ENCODE measurements around the gene ATP6V1G3. TPM values are rescaled to one million over a fixed set of nuclear protein-coding genes. Genes with fewer than 3 reads are reported as not detected.

ATP6V1G3 gene
- total and polyA plus RNA-seq, 2 of the 4 experiments (the other 2 are of a cell fraction), result not detected

DNA sequence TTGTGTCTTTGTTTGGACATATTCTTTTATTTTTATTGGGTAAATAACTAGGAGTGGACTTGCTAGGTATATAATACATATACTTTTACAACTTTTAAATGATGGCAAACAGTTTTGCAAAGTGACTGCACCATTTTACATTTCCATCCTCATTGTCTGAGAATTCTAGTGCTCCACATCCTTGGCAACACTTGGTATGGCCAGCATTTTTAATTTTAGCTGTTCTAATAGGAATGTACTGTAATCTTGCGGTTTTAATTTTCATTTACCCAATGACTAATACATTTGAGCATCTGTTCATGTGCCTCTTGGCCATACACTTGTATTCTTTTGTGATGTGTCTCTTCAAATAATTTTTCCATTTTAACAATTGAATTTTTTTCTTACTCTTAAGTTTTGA, 37.0 kb upstream of the ATP6V1G3 start:
- Histone ChIP-seq H3K4me1 (ENCODE audit: control insufficient read depth, insufficient read depth, low read length) (no peaks in the 10 kb centered on the region), H3K27me3 (ENCODE audit: control insufficient read depth, insufficient read depth, low read length) (no peaks in the 10 kb centered on the region), H2BK20ac (ENCODE audit: low read depth, low read length) (no peak overlapping the region), H2AK5ac (ENCODE audit: low read depth, low read length) (no peak overlapping the region), H2BK15ac (ENCODE audit: low read depth, low read length) (no peak overlapping the region), H3K4ac (ENCODE audit: low read depth, low read length) (no peak overlapping the region), H3K4me3 (ENCODE audit: insufficient read depth, low read depth, low read length) (no peak overlapping the region), H3K9ac (ENCODE audit: low read depth, low read length) (no peak overlapping the region), H2BK120ac (ENCODE audit: low read depth, low read length) (no peak overlapping the region), H3K27ac (ENCODE audit: insufficient read depth, low read length) (no peak overlapping the region), H3K9me3 (ENCODE audit: control insufficient read depth, insufficient read depth, low read length) (no peaks in the 10 kb centered on the region), H3K9me1 (ENCODE audit: insufficient read depth, low read length) (no peaks in the 10 kb centered on the region; the same call in 1 of the 2 replicates), H3K18ac (ENCODE audit: low read depth, low read length) (no peak overlapping the region), H4K5ac (ENCODE audit: low read depth, low read length) (no peak overlapping the region), H2AFZ (replicated peaks; ENCODE audit: low read length, poor library complexity) (no peak overlapping the region), H3K23ac (ENCODE audit: low read depth, low read length) (no peak overlapping the region), H2AK9ac (replicated peaks; ENCODE audit: low read depth, low read length, poor library complexity) (no peak overlapping the region), H3K4me2 (ENCODE audit: low read depth, low read length) (no peak overlapping the region), H3K36me3 (ENCODE audit: control insufficient read depth, insufficient read depth, low read length) (no peaks in the 10 kb centered on the region), H2BK5ac (ENCODE audit: low read depth, low read length, poor library complexity, severe bottlenecking) (peak overlapping the region; percentile 45), H4K91ac (ENCODE audit: insufficient read depth, low read depth, low read length) (no peak overlapping the region), H3K14ac (replicated peaks; ENCODE audit: low read depth, low read length) (no peak overlapping the region), H4K20me1 (ENCODE audit: insufficient read depth, low read length) (no peaks in the 10 kb centered on the region), H3K56ac (ENCODE audit: extremely low read depth, insufficient read depth, low read length) (no peak overlapping the region), H4K8ac (ENCODE audit: low read depth in 2 of 2, low read length in 2 of 2) (no peak overlapping the region), H3K79me1 (ENCODE audit: low read depth in 1 of 2, low read length in 2 of 2) (no peaks in the 10 kb centered on the region)
- ATAC-seq (ENCODE audit: low read depth) (peak; percentile 78), DNase-seq (peak; percentile 87)
- ChIA-PET POLR2A (ENCODE audit: unreplicated experiment) (no interaction called here), CTCF (no interaction called here)
- no CpG with 5 or more reads among the region's 1 CpG for WGBS, 2 experiments (ENCODE audit: extremely low coverage in 2 of 2, insufficient read length in 1 of 2)
- no TSS peak for BruUV-seq (replicated peaks)
- TF ChIP-seq FOS (IDR thresholded peaks at IDR 0.05; ENCODE audit: low read depth, low read length) (peak; percentile 25; the same call in 1 of the 2 replicates), USF2 (IDR thresholded peaks at IDR 0.05; ENCODE audit: low read depth, low read length) (no peak)
- dilution Hi-C loops (cut with HindIII; ENCODE audit: low sequenced_read_pairs, unreplicated experiment) (no loop called here), in situ Hi-C loops (cut with MboI; ENCODE audit: low sequenced_read_pairs) (no loop called here), intact Hi-C loops (cut with micrococcal nuclease) (no loop called here)

Measured in IMR-90 (cell line).